ENCODE measurements around the gene SLC34A3.

The SLC34A3 gene

GRCh38 chr9:137217276-137218211, 13.2 kb upstream of the SLC34A3 start:
- TF ChIP-seq ZNF274 (IDR thresholded peaks at IDR 0.05; ENCODE audit: low read depth, low read length): no peak
- H3K4me3 ChIP-seq (ENCODE audit: low read length): no peak overlapping the region

GRCh38 chr9:137218212-137218753, 12.4 kb upstream of the SLC34A3 start:
- no peak for TF ChIP-seq ZNF274 (IDR thresholded peaks at IDR 0.05; ENCODE audit: low read depth, low read length)
- H3K4me3 ChIP-seq (ENCODE audit: low read length): no peak overlapping the region

GRCh38 chr9:137218754-137219271, 11.9 kb upstream of the SLC34A3 start:
- TF ChIP-seq ZNF274 (IDR thresholded peaks at IDR 0.05; ENCODE audit: low read depth, low read length): no peak
- no peak overlapping the region for H3K4me3 ChIP-seq (ENCODE audit: low read length)

GRCh38 chr9:137219757-137220316, 10.9 kb upstream of the SLC34A3 start:
- no peak overlapping the region for H3K4me3 ChIP-seq (ENCODE audit: low read length)
- no peak for TF ChIP-seq ZNF274 (IDR thresholded peaks at IDR 0.05; ENCODE audit: low read depth, low read length)

GRCh38 chr9:137220317-137221094, 10.2 kb upstream of the SLC34A3 start:
- no peak overlapping the region for H3K4me3 ChIP-seq (ENCODE audit: low read length)
- no peak for TF ChIP-seq ZNF274 (IDR thresholded peaks at IDR 0.05; ENCODE audit: low read depth, low read length)

- H3K4me3 ChIP-seq (ENCODE audit: low read length): no peak overlapping the region
- TF ChIP-seq ZNF274 (IDR thresholded peaks at IDR 0.05; ENCODE audit: low read depth, low read length): no peak
Observed at GRCh38 chr9:137221095-137221505, 9.6 kb upstream of the SLC34A3 start.

- no peak overlapping the region; the same call in 1 of the 2 replicates for H3K4me3 ChIP-seq (ENCODE audit: low read length)
- TF ChIP-seq ZNF274 (IDR thresholded peaks at IDR 0.05; ENCODE audit: low read depth, low read length): no peak
Observed at GRCh38 chr9:137221506-137222111, 9.1 kb upstream of the SLC34A3 start.

GRCh38 chr9:137222190-137223077, 8.3 kb upstream of the SLC34A3 start, which contains the start of gene RNF208:
Gene RNF208, minus strand, starts transcription at chr9:137222240. Its CDS starts 1,028 bp downstream, at chr9:137221212.
- TF ChIP-seq ZNF274 (IDR thresholded peaks at IDR 0.05; ENCODE audit: low read depth, low read length): no peak
- H3K4me3 ChIP-seq (ENCODE audit: low read length): peak within 1 kb of the TSS; percentile 48; the same call in 1 of the 2 replicates

GRCh38 chr9:137223078-137223970, 7.4 kb upstream of the SLC34A3 start:
- TF ChIP-seq ZNF274 (IDR thresholded peaks at IDR 0.05; ENCODE audit: low read depth, low read length): no peak
- H3K4me3 ChIP-seq (ENCODE audit: low read length): peak overlapping the region; percentile 94

- TF ChIP-seq ZNF274 (IDR thresholded peaks at IDR 0.05; ENCODE audit: low read depth, low read length): no peak
Observed at GRCh38 chr9:137224830-137225694, 5.6 kb upstream of the SLC34A3 start, which contains the start of gene CYSRT1. Gene CYSRT1, plus strand, starts transcription at chr9:137225174. Its CDS starts 448 bp downstream, at chr9:137225622.

More at GRCh38 chr9:137224830-137225694, 5.6 kb upstream of the SLC34A3 start, which contains the start of gene CYSRT1:
- H3K4me3 ChIP-seq (ENCODE audit: low read length): peak within 1 kb of the TSS; percentile 94

Data from GM08714 (cell line).